Mesenchymal stem cell (in vitro differentiated cells and primary cell): ENCODE measurements around the gene PSPN.
A peak's percentile ranks its signal among the peaks of the same experiment; 100 is the strongest.

ENCODE experiments used
- DNase-seq: peaks from one replicate; pipeline ENCODE4 v3.0.0-alpha.2; 2013
- H2AFZ ChIP-seq: one replicate; pipeline ENCODE4 v1.6.1; 2013; ENCODE audit warnings: low read depth, mild to moderate bottlenecking, control low read depth, inconsistent platforms, low read length, moderate library complexity
- H2AK5ac ChIP-seq: 2 replicates; pipeline ENCODE4 v1.6.1; 2013; ENCODE audit warnings: low read length, moderate library complexity, mild to moderate bottlenecking, inconsistent platforms; ENCODE audit not compliant: severe bottlenecking
- H2BK120ac ChIP-seq: one replicate; pipeline ENCODE4 v1.6.1; 2013; ENCODE audit warnings: low read depth, mild to moderate bottlenecking, inconsistent platforms, low read length, moderate library complexity
- H2BK12ac ChIP-seq, 2 experiments: one replicate each; pipeline ENCODE4 v1.6.1; 2013; ENCODE audit warnings: inconsistent platforms in 2 of 2, low read length in 2 of 2, mild to moderate bottlenecking in 2 of 2, moderate library complexity in 2 of 2, control low read depth in 1 of 2
- H2BK15ac ChIP-seq: one replicate; pipeline ENCODE4 v1.6.1; 2013; ENCODE audit warnings: mild to moderate bottlenecking, low read depth, inconsistent platforms; ENCODE audit not compliant: poor library complexity, severe bottlenecking
- H2BK5ac ChIP-seq: 2 replicates; pipeline ENCODE4 v1.6.1; 2013; ENCODE audit warnings: low read depth, mild to moderate bottlenecking, low read length, control low read depth, inconsistent platforms; ENCODE audit not compliant: poor library complexity, severe bottlenecking
- H3K14ac ChIP-seq, 2 experiments: one replicate each; pipeline ENCODE4 v1.6.1; 2013; ENCODE audit warnings: inconsistent platforms in 2 of 2, low read length in 2 of 2, control low read depth in 1 of 2, mild to moderate bottlenecking in 1 of 2, moderate library complexity in 1 of 2
- H3K18ac ChIP-seq, 2 experiments: one replicate each; pipeline ENCODE4 v1.6.1; 2013; ENCODE audit warnings: inconsistent platforms in 2 of 2, low read length in 2 of 2, control low read depth in 1 of 2, low read depth in 1 of 2, mild to moderate bottlenecking in 1 of 2
- H3K23ac ChIP-seq, 2 experiments: one replicate each; pipeline ENCODE4 v1.6.1; 2013; ENCODE audit warnings: inconsistent platforms in 2 of 2, low read length in 2 of 2, mild to moderate bottlenecking in 2 of 2, moderate library complexity in 2 of 2, control low read depth in 1 of 2
- H3K27ac ChIP-seq: 2 replicates; pipeline ENCODE4 v1.5.1; 2013; ENCODE audit warnings: mild to moderate bottlenecking, moderate library complexity, low read length, control low read depth, inconsistent platforms; ENCODE audit not compliant: poor library complexity, severe bottlenecking
- H3K27me3 ChIP-seq, 2 experiments: 2 replicates each; pipeline versions ENCODE4 v1.6.1 to v1.7.0; 2013; ENCODE audit warnings: low read length in 2 of 2, mild to moderate bottlenecking in 2 of 2, moderate library complexity in 2 of 2, control low read depth in 1 of 2, inconsistent platforms in 1 of 2; ENCODE audit not compliant: control insufficient read depth in 1 of 2, insufficient read depth in 1 of 2
- H3K36me3 ChIP-seq, 2 experiments: 2 replicates each; pipeline versions ENCODE4 v1.6.1 to v1.7.0; 2013; ENCODE audit warnings: low read length in 2 of 2, control low read depth in 1 of 2, inconsistent platforms in 1 of 2, low read depth in 1 of 2, mild to moderate bottlenecking in 1 of 2; ENCODE audit not compliant: insufficient read depth in 2 of 2, control insufficient read depth in 1 of 2
- H3K4ac ChIP-seq, 2 experiments: one replicate each; pipeline ENCODE4 v1.6.1; 2013; ENCODE audit warnings: inconsistent platforms in 2 of 2, low read length in 2 of 2, mild to moderate bottlenecking in 2 of 2, moderate library complexity in 2 of 2, control low read depth in 1 of 2, low read depth in 1 of 2
- H3K4me1 ChIP-seq: 2 replicates; pipeline ENCODE4 v1.6.1; 2013; ENCODE audit warnings: low read depth, low read length, control low read depth; ENCODE audit not compliant: control insufficient read depth, insufficient read depth
- H3K4me2 ChIP-seq: 2 replicates; pipeline ENCODE4 v1.6.1; 2013; ENCODE audit warnings: low read length, mild to moderate bottlenecking, inconsistent platforms; ENCODE audit not compliant: poor library complexity, severe bottlenecking
- H3K4me3 ChIP-seq, 2 experiments: 2 replicates each; pipeline versions ENCODE4 v1.5.1 to v1.7.0; 2013; ENCODE audit warnings: low read length in 2 of 2, mild to moderate bottlenecking in 2 of 2, control low read depth in 1 of 2, low read depth in 1 of 2; ENCODE audit not compliant: insufficient read depth in 1 of 2
- H3K79me1 ChIP-seq: replicated peaks from 2 replicates; pipeline ENCODE4 v1.6.1; 2013; ENCODE audit warnings: mild to moderate bottlenecking, control low read depth, low read length, inconsistent platforms; ENCODE audit not compliant: poor library complexity, severe bottlenecking
- H3K9ac ChIP-seq: 2 replicates; pipeline ENCODE4 v1.7.0; 2013; ENCODE audit warnings: mild to moderate bottlenecking, low read length, moderate library complexity
- H3K9me3 ChIP-seq: 2 replicates; pipeline ENCODE4 v1.7.0; 2013; ENCODE audit warnings: mild to moderate bottlenecking, low read length; ENCODE audit not compliant: control insufficient read depth
- H4K8ac ChIP-seq: one replicate; pipeline ENCODE4 v1.6.1; 2013; ENCODE audit warnings: inconsistent platforms, mild to moderate bottlenecking, low read length, moderate library complexity
- H4K91ac ChIP-seq: one replicate; pipeline ENCODE4 v1.6.1; 2013; ENCODE audit warnings: mild to moderate bottlenecking, low read length, inconsistent platforms
- WGBS: methylation state at CpG from one replicate; pipeline ENCODE4 v1.1.7; 2013; ENCODE audit warnings: mixed read lengths; 5-methylcytosine and 5-hydroxymethylcytosine counted together

Gene PSPN

GRCh38 chr19:6392221-6393073 lies 16.7 kb upstream of the PSPN start:
- no peak overlapping the region for H2BK5ac ChIP-seq
- H3K4me3 ChIP-seq = peak overlapping the region; percentile 93 to 96
- H3K9ac ChIP-seq = peak overlapping the region; percentile 96
- H3K36me3 ChIP-seq = peaks cover 34% of the 10 kb centered on the region in 2 experiments
- H3K27me3 ChIP-seq = no peaks in the 10 kb centered on the region
- H3K4me2 ChIP-seq = peak overlapping the region; percentile 91
- H3K14ac ChIP-seq = peak overlapping the region; percentile 43 to 92
- peaks cover 30% of the 10 kb centered on the region for H3K79me1 ChIP-seq
- H3K9me3 ChIP-seq = no peaks in the 10 kb centered on the region
- peaks cover 12% of the 10 kb centered on the region for H3K4me1 ChIP-seq
- peak overlapping the region; percentile 96 for H3K27ac ChIP-seq
- H3K18ac ChIP-seq = peak overlapping the region; percentile 84 to 96
- 5% methylated on average over 27 of the region's 30 CpGs for WGBS
- H2AK5ac ChIP-seq = peak overlapping the region; percentile 44
- peak; percentile 11 for DNase-seq
- peak overlapping the region; percentile 57 to 97 for H3K4ac ChIP-seq
- H4K8ac ChIP-seq = peak overlapping the region; percentile 70
- H3K23ac ChIP-seq = peak overlapping the region in 1 of 2 experiments; percentile 94
- H2AFZ ChIP-seq = peak overlapping the region; percentile 90
- H2BK15ac ChIP-seq = no peak overlapping the region
- peak overlapping the region; percentile 90 for H4K91ac ChIP-seq
- peak overlapping the region; percentile 38 to 60 for H2BK12ac ChIP-seq
- peak overlapping the region; percentile 87 for H2BK120ac ChIP-seq

GRCh38 chr19:6387372-6387771 lies 11.6 kb upstream of the PSPN start:
- Histone ChIP-seq H3K4me2 (no peak overlapping the region), H3K4ac (no peak overlapping the region), H3K4me3 (no peak overlapping the region), H3K79me1 (peaks cover 44% of the 10 kb centered on the region), H3K18ac (no peak overlapping the region), H3K9ac (no peak overlapping the region), H3K4me1 (peaks cover 10% of the 10 kb centered on the region), H3K14ac (no peak overlapping the region), H2BK120ac (no peak overlapping the region), H3K9me3 (no peaks in the 10 kb centered on the region), H3K23ac (peak overlapping the region in 1 of 2 experiments; percentile 42), H2BK5ac (no peak overlapping the region), H3K27me3 (no peaks in the 10 kb centered on the region), H2AFZ (no peak overlapping the region), H3K27ac (no peak overlapping the region), H2AK5ac (no peak overlapping the region), H4K91ac (no peak overlapping the region), H2BK12ac (no peak overlapping the region), H2BK15ac (no peak overlapping the region), H4K8ac (no peak overlapping the region), H3K36me3 (peaks cover 76 to 79% of the 10 kb centered on the region in 2 experiments)
- WGBS = 97% methylated on average over 19 of the region's 19 CpGs
- DNase-seq = no peak

- Histone ChIP-seq H2BK12ac (no peak overlapping the region), H3K4ac (no peak overlapping the region), H3K4me1 (peaks cover 3% of the 10 kb centered on the region), H2AK5ac (no peak overlapping the region), H3K36me3 (peaks cover 89 to 90% of the 10 kb centered on the region in 2 experiments), H4K8ac (no peak overlapping the region), H2BK15ac (no peak overlapping the region), H3K4me3 (no peak overlapping the region), H3K14ac (no peak overlapping the region), H2BK120ac (no peak overlapping the region), H3K23ac (no peak overlapping the region), H3K27ac (no peak overlapping the region), H2AFZ (no peak overlapping the region), H3K9me3 (peaks cover 9% of the 10 kb centered on the region), H4K91ac (no peak overlapping the region), H3K9ac (no peak overlapping the region), H3K18ac (no peak overlapping the region), H3K4me2 (no peak overlapping the region), H3K27me3 (no peaks in the 10 kb centered on the region), H3K79me1 (peaks cover 36% of the 10 kb centered on the region), H2BK5ac (no peak overlapping the region)
- 95% methylated on average over 3 of the region's 4 CpGs for WGBS
- no peak for DNase-seq
These were observed 8.6 kb upstream of the PSPN start for GRCh38 chr19:6384381-6384780.

GRCh38 chr19:6383188-6383587 lies 7.5 kb upstream of the PSPN start:
- Histone ChIP-seq H2BK120ac (no peak overlapping the region), H2AFZ (no peak overlapping the region), H4K91ac (no peak overlapping the region), H3K27ac (no peak overlapping the region), H3K4me3 (no peak overlapping the region), H3K9ac (no peak overlapping the region), H2BK5ac (no peak overlapping the region), H3K23ac (no peak overlapping the region), H3K36me3 (peaks cover 88 to 90% of the 10 kb centered on the region in 2 experiments), H3K4ac (no peak overlapping the region), H3K9me3 (peaks cover 9% of the 10 kb centered on the region), H3K14ac (no peak overlapping the region), H3K4me1 (peaks cover 8% of the 10 kb centered on the region), H3K4me2 (no peak overlapping the region), H3K27me3 (no peaks in the 10 kb centered on the region), H4K8ac (no peak overlapping the region), H3K79me1 (peaks cover 27% of the 10 kb centered on the region), H2BK15ac (no peak overlapping the region), H2AK5ac (no peak overlapping the region), H3K18ac (no peak overlapping the region), H2BK12ac (no peak overlapping the region)
- WGBS = 98% methylated on average over 19 of the region's 19 CpGs
- DNase-seq = no peak
